Measurements from ENCODE around the gene MYO5C. TPM values are rescaled to one million over a fixed set of nuclear protein-coding genes. Genes with fewer than 3 reads are reported as not detected.

The MYO5C gene
- total RNA-seq, 4 donors from 2014 or later = 2.6 to 12.3 (median 10.2) TPM

DNA sequence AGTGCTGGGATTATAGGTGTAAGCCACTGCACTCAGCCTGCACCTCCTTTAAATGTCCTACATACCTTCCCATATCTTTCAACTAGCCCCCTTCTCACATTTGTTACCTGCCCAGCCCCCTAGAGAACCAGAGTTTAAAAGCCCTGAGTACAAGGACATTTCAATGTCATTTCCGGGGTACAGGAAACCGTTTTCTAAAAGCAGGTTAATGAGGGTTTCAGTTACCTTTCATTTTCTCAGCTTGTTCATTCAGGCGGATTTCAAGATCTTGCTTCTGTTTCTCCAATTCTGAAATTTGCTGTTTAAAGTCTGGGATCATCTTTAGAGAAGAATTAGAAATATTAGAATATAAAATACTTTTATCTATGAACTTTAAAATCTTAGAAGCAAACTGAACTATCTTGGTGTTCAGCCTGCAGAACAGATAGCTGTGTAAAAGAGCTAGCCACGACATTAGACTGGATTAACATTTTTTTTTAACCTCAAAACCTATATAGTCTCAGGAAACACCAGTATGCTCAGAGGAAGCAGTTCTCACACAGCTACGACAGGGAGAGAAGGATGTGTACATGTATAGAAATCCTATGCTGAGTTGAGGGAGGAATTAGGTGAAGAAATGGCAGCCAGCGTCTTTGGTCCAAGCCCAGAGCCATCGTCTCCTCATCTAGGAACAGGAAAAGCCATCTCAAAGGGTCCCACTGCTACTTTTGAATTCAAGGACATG lies 74.5 kb downstream of the MYO5C start:
- Histone ChIP-seq H3K4me1 (no peaks in the 10 kb centered on the region), H3K36me3 (peaks cover 0 to 22% of the 10 kb centered on the region in 2 donors), H3K9me3 (no peaks in the 10 kb centered on the region), H3K27me3 (no peaks in the 10 kb centered on the region), H3K4me3 (no peak overlapping the region), H3K27ac (no peak overlapping the region)
- no peak for ATAC-seq
- TF ChIP-seq, protein P1, sequence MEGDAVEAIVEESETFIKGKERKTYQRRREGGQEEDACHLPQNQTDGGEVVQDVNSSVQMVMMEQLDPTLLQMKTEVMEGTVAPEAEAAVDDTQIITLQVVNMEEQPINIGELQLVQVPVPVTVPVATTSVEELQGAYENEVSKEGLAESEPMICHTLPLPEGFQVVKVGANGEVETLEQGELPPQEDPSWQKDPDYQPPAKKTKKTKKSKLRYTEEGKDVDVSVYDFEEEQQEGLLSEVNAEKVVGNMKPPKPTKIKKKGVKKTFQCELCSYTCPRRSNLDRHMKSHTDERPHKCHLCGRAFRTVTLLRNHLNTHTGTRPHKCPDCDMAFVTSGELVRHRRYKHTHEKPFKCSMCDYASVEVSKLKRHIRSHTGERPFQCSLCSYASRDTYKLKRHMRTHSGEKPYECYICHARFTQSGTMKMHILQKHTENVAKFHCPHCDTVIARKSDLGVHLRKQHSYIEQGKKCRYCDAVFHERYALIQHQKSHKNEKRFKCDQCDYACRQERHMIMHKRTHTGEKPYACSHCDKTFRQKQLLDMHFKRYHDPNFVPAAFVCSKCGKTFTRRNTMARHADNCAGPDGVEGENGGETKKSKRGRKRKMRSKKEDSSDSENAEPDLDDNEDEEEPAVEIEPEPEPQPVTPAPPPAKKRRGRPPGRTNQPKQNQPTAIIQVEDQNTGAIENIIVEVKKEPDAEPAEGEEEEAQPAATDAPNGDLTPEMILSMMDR (IDR thresholded peaks at IDR 0.05) = no peak
- TF ChIP-seq EP300 (IDR thresholded peaks at IDR 0.05) = no peak
- no peak for TF ChIP-seq POLR2AphosphoS5 (IDR thresholded peaks at IDR 0.05)
- 69 to 88% methylated on average over 5 to 7 of the region's 7 CpGs for WGBS, 2 donors (ENCODE audit: low coverage in 1 of 2)

DNA sequence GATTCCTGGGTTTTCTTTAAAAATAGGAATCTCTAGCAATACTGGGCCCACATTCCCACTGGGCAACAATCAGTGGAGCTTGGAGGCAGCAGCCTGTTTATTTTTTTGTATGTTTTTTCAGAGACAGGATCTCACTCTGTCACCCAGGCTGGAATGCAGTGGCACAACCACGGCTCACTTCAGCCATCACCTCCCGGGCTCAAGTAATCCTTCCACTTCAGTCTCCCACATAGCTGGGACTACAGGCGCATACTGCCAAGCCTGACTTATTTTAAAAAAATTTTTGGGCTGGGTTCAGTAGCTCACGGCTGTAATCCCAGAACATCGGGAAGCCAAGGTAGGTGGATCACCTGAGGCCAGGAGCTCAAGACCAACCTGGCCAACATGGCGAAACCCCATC lies 75.4 kb downstream of the MYO5C start:
- no peaks in the 10 kb centered on the region for H3K4me1 ChIP-seq
- no peak for ATAC-seq
- no peaks in the 10 kb centered on the region for H3K9me3 ChIP-seq
- 75 to 88% methylated on average over 2 to 4 of the region's 6 CpGs for WGBS, 2 donors (ENCODE audit: low coverage in 1 of 2)
- TF ChIP-seq POLR2A (IDR thresholded peaks at IDR 0.05) (no peak), EP300 (IDR thresholded peaks at IDR 0.05) (no peak), POLR2AphosphoS5 (IDR thresholded peaks at IDR 0.05) (no peak)
- TF ChIP-seq, protein P1 (IDR thresholded peaks at IDR 0.05) = no peak
- no peaks in the 10 kb centered on the region for H3K27me3 ChIP-seq
- H3K4me3 ChIP-seq = no peak overlapping the region
- H3K36me3 ChIP-seq = peaks cover 0 to 22% of the 10 kb centered on the region in 2 donors
- no peak overlapping the region for H3K27ac ChIP-seq

DNA sequence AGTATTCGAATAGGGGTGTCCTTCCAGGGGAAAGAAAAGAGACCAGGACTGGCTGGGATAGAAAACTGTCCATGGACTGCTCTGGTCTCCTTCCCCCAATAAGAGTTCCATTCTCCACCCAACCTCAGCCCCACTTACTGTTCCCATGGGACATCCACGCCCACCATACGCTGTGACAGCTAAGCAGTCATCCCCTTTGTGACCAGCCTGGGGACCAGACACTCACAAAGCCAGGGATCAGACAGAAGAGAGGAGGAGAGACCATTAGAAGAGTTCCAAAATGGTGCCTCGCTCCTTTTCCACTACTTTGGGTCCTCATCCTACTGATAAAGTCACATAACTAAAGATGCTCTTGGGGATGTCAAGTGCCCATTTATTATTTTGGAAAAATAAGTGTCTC lies 76.8 kb downstream of the MYO5C start:
- H3K27ac ChIP-seq = no peak overlapping the region
- no peak for ATAC-seq
- H3K4me1 ChIP-seq = no peaks in the 10 kb centered on the region

DNA sequence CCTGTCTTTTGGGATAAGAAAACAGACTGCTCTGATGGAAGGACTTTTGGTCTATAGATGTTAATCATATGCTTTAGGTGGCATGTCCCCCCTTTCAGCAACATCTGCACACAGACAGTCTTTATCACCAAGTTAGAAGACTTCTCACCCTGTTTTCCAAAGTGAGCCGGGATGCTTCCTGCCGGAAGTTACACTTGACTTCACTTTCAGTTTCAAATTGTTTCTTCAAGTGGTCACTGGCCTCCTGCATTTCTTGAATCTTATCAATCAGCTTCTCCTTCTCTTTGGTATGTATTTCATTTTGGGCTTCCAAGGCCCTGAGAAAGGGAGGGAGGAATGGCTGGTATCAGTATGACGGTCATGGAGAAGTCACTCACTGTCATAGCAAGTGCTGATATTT lies 77.2 kb downstream of the MYO5C start:
- WGBS, 2 donors (ENCODE audit: low coverage in 1 of 2) = 85 to 92% methylated on average over 3 of the region's 3 CpGs
- Histone ChIP-seq H3K27me3 (no peaks in the 10 kb centered on the region), H3K4me1 (no peaks in the 10 kb centered on the region), H3K4me3 (no peak overlapping the region), H3K36me3 (peaks cover 0 to 15% of the 10 kb centered on the region in 2 donors), H3K9me3 (no peaks in the 10 kb centered on the region), H3K27ac (no peak overlapping the region)
- TF ChIP-seq, protein P1 (IDR thresholded peaks at IDR 0.05) = no peak
- no peak for TF ChIP-seq EP300 (IDR thresholded peaks at IDR 0.05)
- TF ChIP-seq POLR2A (IDR thresholded peaks at IDR 0.05) = no peak
- TF ChIP-seq POLR2AphosphoS5 (IDR thresholded peaks at IDR 0.05) = no peak
- ATAC-seq = no peak

More for the DNA sequence above, 76.8 kb downstream of the MYO5C start:
- 96 to 100% methylated on average over 2 to 4 of the region's 4 CpGs for WGBS, 2 donors (ENCODE audit: low coverage in 1 of 2)
- Histone ChIP-seq H3K9me3 (no peaks in the 10 kb centered on the region), H3K4me3 (no peak overlapping the region), H3K27me3 (no peaks in the 10 kb centered on the region), H3K36me3 (peaks cover 0 to 16% of the 10 kb centered on the region in 2 donors)
- no peak for TF ChIP-seq POLR2AphosphoS5 (IDR thresholded peaks at IDR 0.05)

DNA sequence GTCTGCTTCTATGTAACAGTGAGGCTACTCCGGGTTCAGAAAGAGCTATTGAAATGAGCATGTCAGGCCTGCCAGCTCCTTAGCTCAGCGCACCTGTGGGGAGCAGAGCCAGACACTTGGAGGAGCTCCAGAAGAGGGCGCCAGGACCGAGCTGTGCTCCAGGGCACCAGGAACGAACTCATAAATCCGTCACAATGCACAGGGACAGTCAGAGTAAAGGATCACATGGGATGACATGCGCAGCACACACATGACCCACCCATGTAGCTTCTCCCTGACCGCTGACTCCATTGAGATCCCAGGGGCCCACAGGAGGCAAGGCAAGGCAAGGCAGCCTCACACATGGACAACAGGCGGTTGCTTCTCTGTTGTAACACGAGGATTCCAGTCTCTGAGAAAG lies 78.4 kb downstream of the MYO5C start:
- WGBS, 2 donors (ENCODE audit: low coverage in 1 of 2) = 87 to 89% methylated on average over 3 to 4 of the region's 10 CpGs
- no peak for ATAC-seq
- H3K9me3 ChIP-seq = no peaks in the 10 kb centered on the region
- H3K4me1 ChIP-seq = no peaks in the 10 kb centered on the region
- H3K27ac ChIP-seq = no peak overlapping the region
- H3K4me3 ChIP-seq = no peak overlapping the region
- H3K36me3 ChIP-seq = peaks cover 0 to 10% of the 10 kb centered on the region in 2 donors
- H3K27me3 ChIP-seq = no peaks in the 10 kb centered on the region
- TF ChIP-seq POLR2A (IDR thresholded peaks at IDR 0.05) (no peak), POLR2AphosphoS5 (IDR thresholded peaks at IDR 0.05) (no peak), EP300 (IDR thresholded peaks at IDR 0.05) (no peak)
- TF ChIP-seq, protein P1 (IDR thresholded peaks at IDR 0.05) = no peak
